Astrocyte of the spinal cord (primary cell): ENCODE data around the gene NT5M.
"Not testable (repeated sequence)": the region's sequence is repeated elsewhere in the genome, so short reads cannot be mapped to it uniquely, and the experiment has no call there.

Source experiments
- DNase-seq: peaks from one replicate; pipeline ENCODE4 v3.0.0; 2011; ENCODE audit warnings: low read depth, low spot score
- H3K4me3 ChIP-seq: 2 replicates; pipeline ENCODE4 v1.5.1; 2011; ENCODE audit warnings: low read depth, mild to moderate bottlenecking, low read length, moderate library complexity
- CTCF ChIP-seq: IDR thresholded peaks from 2 replicates; pipeline ENCODE4 v1.5.1; 2012; ENCODE audit warnings: low read depth, mild to moderate bottlenecking, low read length, inconsistent platforms
- in situ Hi-C: cut with HindIII; loops from 2 replicates; pipeline ENCODE4 v1.10.0; 2017; ENCODE audit warnings: low sequenced_read_pairs

Gene NT5M

DNA sequence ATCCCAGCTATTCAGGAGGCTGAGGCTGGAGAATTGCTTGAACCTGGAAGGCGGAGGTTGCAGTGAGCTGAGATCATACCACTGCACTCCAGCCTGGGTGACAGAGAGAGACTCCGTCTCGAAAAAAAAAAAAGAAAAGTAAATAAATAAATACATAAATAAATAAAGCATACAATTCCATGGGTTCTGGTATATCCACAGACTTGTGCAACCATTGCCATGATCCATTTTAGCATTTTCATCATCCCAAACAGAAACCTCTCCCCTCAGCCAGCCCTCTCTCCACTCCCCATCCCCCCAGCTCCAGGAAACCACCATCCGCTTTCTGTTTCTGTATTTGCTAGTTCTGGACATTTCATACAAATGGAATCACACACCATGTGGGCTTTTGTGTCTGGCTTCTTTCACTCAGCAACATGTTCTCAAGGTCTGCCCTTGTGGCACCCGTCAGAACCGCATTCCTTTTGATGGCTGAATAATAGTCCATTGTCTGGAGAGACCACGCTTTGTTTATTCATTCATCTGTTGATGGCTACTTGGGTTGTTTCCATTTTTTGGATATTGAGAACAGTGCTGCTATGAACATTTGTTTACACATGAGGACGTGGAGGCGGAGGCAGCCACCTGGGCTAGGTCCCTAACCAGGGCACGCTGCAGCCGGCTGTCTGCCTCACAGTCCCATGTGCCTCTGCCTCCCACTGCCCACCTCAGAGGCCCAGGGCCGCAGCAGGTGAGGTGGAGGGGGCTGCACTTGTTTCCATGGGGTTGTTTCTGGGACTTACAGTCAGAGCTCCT is 76.2 kb downstream of the NT5M start:
- TF ChIP-seq CTCF = no peak
- in situ Hi-C loops = no loop called here
- DNase-seq = no peak
- H3K4me3 ChIP-seq = no peak overlapping the region

- in situ Hi-C loops = no loop called here
- no peak for DNase-seq
- TF ChIP-seq CTCF = no peak
- H3K4me3 ChIP-seq = no peak overlapping the region
Measured at GRCh38 chr17:17380145-17380925, 77.2 kb downstream of the NT5M start.

- DNase-seq = no peak
- TF ChIP-seq CTCF = no peak
- in situ Hi-C loops = no loop called here
- no peak overlapping the region for H3K4me3 ChIP-seq
Measured at GRCh38 chr17:17381446-17382064, 78.4 kb downstream of the NT5M start.

GRCh38 chr17:17382065-17382459 is 78.9 kb downstream of the NT5M start:
- no peak overlapping the region for H3K4me3 ChIP-seq
- no peak for TF ChIP-seq CTCF
- in situ Hi-C loops = no loop called here
- no peak for DNase-seq

DNA sequence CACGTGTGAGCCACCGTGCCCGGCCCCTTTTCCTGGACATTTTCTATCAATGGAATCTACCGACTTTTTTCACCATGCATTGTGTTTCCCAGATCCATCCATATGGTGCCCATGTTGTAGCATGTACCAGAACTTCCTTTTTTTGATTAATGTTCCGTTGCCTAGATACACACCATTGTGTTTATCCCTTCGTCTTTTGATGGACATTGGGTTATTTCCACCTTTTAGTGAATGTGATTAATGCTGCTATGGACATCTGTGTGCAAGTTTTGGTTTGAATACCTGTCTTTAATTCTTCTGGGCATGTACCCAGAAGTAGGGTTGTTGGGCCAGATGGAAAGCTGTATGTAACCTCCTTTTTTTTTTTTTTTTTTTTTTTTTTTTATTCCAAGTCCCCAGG is 79.8 kb downstream of the NT5M start:
- TF ChIP-seq CTCF = no peak
- no peak for DNase-seq
- H3K4me3 ChIP-seq = no peak overlapping the region
- in situ Hi-C loops = no loop called here

DNA sequence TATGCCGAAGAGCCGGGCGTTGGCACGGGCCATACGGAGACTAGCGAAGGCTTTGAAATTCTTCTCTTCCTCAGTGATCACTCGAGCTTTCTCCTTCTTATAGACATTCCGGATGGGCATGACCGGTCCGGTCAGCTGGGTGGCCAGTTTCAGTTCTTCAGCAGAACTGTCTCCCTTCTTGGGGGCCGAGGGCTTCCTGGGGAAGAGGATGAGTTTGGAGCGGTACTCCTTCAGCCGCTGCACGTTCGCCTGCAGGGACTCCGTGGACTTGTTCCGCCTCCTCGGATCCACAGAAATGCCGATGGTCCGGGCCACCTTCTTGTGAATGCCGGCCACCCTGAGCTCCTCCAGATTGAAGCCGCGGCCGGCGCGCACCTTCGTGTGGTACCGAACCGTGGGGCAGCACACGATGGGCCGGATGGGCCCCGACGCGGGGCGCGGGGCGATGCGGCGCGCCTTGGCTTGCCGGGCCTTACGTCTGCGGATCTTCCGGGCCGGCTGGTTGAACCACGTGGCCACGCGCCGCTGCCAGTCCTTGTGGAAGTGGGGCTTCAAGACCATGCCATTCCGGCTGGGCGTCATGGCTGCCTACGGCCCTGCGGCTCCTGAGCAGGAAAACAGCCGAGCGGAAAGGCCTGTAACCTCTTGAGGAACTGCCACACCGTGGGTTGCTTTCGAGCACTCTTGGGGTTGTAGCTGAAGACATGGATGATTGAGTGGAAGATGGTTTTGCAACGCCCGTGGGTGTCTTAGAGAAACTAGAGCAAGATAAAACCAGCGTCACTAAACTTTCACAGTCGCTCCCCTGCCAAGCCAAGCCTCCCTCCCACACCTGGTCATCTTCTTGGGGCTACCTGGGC is 80.5 kb downstream of the NT5M start:
- H3K4me3 ChIP-seq, DNase-seq, in situ Hi-C loops: not testable (repeated sequence)
